GM19023 (cell line): ENCODE results near the gene BUB3.

Experiments
- ATAC-seq: cut with Tn5 transposase; IDR thresholded peaks from one replicate; pipeline ENCODE4 v1.9.1; 2021; ENCODE audit warnings: mild to moderate bottlenecking, moderate library complexity; ENCODE audit not compliant: unreplicated experiment

The BUB3 gene, protein sequence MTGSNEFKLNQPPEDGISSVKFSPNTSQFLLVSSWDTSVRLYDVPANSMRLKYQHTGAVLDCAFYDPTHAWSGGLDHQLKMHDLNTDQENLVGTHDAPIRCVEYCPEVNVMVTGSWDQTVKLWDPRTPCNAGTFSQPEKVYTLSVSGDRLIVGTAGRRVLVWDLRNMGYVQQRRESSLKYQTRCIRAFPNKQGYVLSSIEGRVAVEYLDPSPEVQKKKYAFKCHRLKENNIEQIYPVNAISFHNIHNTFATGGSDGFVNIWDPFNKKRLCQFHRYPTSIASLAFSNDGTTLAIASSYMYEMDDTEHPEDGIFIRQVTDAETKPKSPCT

GRCh38 chr10:123154092-123154710, at the start of gene BUB3:
Gene BUB3 (plus strand): TSS chr10:123154402. CDS start chr10:123154918, 516 bp downstream.
- ATAC-seq: peak; percentile 94

DNA sequence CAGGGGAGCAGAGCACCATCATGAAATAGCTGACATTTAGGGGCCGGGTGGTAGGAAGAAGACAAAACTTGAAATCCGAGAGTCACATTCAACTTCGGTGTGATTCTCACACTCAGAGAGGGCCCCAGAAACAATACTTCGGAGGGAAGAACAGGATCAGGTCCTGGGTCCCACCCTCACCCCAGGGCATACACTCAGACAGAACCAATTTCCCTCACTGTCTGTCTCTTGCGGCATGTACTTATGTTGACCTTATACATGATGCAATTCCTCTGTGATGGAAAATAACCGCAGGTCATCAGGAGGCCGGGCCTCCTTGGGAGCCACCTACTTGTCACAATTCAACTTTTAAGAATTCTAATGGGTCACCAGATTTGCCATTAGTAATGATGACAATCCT, 44.7 kb upstream of the BUB3 start:
- no peak for ATAC-seq

DNA sequence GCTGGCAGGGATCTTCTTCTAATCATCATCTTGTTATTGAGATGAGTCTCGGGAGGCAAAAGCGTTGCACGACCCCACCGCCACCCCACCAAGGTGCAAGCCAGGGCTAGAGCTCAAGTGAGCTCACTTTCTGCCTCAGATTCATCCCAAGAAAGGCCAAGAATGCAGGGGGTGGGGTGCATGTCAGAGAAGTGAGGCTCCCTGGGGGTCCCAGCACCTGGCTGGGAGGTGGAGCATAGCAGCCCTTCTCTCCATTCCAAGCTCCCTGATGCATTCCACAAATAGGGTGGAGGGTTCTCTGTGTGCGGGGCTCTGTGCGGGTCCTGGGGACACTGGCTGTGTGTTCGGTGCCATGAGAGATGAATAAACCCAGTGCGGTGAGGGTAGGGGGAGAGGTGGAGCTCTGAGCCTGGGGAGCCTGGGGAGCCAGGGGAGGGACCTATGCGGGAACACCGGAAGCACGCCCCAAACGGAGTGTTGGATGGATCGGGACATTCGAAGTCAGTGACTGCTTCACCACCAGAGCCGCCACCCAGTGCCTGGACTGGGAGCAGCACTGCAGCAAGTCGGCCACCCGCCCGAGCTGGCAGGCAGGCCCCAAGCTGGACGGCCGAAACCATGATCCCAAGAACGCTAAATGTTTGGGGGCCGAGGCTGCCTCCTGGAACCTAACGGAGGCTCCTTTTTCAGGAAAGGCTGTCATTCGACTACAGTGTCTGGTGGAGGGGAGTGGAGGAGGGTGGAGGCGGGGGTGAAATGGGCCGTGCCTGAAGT, 36.4 kb upstream of the BUB3 start:
- no peak for ATAC-seq

DNA sequence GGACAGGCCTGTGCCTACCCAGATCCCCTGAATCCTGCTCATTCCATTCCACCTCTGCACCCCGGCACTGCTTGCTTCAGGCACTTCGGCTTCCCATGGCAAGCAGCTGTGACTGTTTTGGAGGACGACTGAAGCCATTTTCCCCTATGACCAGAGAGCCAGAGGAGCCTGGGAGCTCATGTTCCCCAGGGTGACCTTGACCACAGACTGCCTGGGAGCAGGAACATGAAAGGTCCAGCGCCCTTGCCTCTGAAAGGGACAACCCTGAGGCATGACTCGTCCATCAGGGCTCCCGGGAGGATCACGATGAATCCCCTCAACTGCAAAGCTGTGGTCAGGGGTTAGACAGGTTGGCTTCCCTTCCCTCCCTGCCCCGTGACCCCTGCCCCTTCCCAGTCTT, 35.1 kb upstream of the BUB3 start:
- no peak for ATAC-seq

GRCh38 chr10:123126246-123126645, 28.0 kb upstream of the BUB3 start:
- no peak for ATAC-seq

DNA sequence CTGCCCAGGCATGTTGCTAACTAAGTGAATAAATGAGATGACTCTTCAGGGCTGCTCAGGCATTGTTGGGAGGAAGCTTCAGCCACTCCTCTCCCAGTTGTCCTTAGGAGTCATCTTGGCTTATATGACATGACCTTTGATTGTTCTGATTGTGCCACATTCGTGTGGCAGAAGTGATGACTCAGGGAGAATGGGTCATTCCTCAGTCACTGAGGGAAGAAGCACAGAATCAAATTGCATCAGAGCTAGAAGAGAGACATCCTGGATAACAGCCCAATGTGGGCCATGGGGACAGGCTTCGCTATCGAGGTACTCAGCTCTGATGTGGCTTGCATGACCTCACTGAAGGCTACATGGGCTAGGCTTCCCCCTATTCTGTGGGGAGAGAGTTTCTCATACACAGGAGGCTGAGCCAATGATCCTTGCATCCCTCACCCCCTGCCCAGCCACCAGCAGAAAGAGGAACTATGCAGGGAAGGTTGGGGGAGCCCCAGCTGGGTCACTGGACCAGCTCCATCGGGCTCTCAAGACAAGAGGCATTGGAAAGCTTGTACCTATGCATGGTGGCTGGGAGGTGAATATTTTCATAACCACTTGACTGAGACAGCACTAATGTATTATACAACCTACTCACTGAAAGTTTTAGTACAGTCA, 24.5 kb upstream of the BUB3 start:
- ATAC-seq: no peak

DNA sequence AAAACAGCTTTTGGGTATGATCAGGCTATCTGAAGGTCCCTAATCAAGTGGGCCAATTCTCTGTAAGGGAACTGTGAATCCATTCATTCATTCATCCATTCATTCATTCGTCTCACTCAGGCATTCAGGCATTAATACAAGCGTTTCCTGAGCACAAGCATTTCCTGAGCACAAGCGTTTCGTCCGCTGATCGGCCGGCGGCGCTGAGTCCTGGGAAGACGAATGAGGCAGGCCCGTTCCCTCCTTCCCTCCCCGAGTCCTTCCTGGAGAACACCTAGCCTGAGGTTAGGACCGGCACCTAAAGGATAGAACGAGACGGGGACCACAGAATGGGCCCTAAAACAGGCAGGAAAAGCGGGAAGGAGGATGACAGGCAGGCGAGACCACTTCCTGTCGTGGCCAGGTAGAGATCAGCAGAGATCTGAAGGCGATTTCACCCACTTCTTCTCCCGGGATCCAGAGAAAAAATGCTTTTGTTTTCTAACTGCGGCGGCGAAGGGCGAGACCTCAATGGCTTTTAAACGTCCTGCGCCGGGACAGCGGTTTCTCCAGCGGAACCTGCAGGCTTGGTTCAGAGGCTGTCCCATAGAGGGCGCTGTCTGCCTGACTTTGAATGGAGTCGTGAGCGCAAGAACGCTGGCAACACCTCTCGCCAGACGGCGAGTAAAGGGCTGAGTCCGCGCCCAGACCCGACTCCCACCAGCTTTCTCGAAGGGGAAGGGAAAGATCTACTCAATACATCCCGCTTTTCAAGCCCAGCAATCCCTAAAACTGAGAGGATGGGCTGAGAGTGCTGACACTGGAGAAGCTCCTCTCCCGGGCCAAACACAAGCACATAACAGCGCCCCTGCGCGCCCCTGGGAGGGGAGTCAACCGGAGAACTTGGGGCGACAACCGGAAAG, 21.4 kb upstream of the BUB3 start:
- ATAC-seq: no peak

DNA sequence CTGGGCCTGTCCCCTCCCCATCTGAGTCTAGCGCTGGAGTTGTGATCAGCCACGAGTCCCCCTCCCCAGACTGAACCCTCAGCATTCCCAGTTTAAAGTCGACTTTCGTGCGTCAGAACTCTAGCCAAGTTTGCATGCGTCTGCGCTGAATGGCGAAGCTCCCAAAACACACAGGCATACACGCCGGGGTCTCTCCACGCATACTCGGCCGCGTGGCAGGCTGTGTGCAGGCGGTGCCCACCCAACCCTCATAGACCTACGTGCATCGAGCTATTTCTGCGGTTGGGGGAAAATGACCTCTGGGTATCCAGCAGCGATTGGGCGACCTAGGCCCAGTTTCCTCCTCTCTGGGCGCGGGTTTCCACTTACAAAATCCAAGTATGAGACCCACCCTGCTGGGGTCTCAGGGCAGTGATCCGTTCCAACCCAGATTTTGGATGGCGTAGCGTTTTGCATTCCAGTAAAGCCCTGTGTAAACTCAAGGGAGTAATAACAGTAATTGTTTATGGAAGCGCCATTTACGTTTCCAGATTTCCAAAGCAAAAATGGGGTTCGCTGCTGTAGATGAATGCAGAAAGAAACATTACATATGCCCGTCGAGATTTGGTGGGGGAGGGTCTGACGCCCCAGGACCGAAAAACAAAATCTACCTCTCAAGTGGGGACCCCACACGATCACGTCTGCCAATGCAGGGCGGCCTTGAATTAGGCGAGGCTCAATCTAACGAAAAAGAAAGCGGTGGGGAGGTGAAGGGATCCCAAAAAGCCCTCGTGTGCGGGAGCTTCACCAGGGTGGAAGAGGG, 20.5 kb upstream of the BUB3 start:
- no peak for ATAC-seq

DNA sequence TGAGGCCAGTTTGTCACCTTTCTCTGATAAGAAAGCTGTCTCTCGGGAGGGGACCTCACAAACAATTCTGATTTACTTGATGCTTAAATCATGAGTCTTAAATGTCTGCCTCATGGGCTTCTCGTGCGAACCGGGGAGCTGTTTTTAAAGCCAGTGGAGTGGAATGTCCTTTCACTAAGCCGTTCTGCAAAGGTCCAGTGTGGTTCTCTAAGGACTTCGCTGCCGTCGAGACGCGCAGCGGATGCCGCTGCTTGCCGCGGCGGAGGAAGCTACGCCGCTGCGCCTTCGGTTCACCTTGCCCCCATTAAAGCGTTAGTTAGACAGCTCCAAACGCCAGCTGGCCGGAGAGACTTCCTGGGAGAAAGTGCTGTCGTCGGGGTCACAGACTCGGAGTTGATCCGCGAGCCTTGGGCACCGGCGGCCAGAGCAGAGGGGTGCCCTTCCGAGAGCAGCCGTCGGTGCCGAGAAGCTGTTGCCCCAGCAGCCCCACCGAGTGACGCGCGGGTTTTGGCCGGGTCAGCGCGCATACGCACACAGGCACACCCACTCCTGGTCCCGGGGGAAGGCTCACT, 19.8 kb upstream of the BUB3 start:
- ATAC-seq: no peak

GRCh38 chr10:123134915-123135414, 19.2 kb upstream of the BUB3 start:
- ATAC-seq: no peak

- no peak for ATAC-seq
Observed at GRCh38 chr10:123135415-123136141, 18.6 kb upstream of the BUB3 start, which contains the start of gene HMX3. Gene HMX3 (plus strand): TSS chr10:123135970. CDS start chr10:123136051, 81 bp downstream.

DNA sequence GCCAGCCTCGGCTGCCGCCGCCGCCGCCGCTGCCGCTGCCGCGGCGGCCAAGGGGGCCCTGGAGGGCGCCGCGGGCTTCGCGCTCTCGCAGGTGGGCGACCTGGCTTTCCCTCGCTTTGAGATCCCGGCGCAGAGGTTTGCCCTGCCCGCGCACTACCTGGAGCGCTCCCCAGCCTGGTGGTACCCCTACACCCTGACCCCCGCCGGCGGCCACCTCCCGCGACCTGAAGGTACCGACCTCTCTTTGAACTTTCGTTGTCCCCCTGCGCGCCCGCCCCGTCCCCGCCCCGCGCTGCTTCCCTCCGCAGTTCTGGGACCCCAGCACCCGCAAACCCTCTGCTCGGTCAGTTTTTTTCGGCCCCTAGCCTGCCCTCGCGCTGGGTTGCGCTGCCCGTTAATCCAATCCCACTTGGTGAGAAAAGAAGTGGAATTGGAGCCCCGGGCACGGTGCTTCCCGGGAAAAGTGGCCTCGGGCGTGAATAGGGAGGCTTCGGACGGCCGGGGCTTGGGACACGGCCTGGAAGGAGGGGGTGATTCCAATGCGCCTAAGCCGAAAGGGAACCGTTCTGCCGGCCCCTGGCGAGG, 17.9 kb upstream of the BUB3 start:
- ATAC-seq: no peak

DNA sequence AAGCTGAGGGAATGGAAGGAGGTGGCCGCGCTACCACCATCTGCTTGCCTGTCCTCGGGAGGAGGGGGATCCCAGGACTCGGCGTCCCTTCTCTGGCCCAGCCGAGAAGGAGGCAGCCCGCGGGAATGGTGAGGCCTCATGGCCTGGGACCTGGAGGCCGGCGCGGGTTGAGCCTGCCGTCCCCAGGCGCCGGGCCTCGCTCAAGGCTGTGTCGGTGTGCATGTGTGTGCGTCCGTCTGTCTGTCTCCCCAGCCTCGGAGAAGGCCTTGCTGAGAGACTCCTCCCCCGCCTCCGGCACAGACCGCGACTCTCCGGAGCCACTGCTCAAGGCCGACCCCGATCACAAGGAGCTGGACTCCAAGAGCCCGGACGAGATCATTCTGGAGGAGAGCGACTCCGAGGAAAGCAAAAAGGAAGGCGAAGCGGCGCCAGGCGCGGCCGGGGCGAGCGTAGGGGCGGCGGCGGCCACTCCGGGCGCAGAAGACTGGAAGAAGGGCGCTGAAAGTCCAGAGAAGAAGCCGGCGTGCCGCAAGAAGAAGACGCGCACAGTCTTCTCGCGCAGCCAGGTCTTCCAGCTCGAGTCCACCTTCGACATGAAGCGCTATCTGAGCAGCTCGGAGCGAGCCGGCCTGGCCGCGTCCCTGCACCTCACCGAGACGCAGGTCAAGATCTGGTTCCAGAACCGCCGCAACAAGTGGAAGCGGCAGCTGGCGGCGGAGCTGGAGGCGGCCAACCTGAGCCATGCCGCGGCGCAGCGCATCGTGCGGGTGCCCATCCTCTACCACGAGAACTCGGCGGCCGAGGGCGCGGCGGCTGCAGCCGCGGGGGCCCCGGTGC, 17.2 kb upstream of the BUB3 start:
- ATAC-seq: no peak

GRCh38 chr10:123139165-123139520, 15.1 kb upstream of the BUB3 start:
- ATAC-seq: no peak

DNA sequence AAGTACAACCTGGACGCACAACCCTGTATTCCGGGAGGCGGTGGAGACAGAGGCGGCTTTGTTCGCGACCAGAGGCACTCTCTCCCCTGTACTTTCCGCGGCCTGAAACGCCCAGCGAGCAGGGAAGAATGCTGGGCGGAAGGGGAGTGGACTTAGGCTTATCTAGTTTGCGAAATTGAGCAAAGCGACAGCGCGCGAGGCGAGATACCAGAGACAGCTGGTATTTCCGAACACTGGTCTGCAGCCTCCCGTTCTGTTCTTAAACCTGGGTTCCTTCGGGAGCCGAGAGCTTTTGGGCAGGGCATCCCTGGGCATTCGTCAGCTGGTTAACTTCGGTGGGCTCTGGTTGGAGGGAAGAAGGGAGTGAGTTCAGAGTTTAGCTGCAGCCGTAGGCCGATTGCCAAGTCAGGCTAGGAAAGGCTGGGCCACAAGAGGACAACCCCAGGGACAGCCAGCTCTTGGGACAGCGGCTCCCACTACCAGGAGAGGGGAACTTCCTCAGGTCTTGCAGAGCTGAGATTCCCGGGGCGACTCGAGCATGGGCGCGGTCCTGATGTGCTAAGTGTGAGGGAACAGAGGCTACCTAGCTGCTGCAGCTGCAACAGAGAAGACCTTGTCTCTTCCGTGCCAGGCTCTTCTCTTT, 14.6 kb upstream of the BUB3 start:
- no peak for ATAC-seq

DNA sequence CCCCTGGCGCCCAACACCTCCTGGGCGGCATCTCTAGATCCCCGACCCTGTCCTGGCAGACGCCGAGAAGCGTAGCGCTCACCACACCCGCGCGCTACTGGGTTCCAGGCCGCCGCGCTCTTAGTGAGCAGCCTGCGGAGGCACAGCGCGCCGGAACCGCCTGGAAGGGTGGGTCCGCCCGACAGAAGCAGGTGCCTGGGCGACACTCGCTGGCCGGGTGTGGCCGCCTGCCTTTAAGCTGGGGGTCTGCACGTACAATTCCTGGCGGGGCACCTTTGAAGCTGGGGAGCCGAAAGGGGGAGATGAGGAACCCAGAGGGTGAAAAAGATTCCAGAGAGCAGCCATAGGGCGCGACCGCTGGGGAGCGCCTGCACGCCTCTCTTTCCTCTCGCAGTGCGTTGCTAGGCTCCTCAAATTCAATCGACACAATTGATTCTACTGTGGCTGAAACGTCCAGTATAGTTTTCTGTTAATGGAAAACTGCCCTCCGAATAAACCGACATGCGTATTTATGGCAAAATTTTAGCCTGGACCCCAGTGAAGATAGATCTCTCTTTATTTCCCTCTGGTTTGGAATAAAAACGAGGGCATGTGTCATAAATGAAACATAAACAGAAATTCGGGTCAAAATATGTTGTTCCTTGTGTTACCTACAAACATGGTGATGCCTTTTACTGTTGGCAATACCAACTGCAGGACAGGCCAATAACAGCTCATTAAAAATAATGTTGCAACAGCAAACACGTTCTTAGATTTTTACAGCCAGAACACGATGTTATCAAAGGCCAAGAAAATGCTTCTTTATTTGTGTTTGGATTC, 13.8 kb upstream of the BUB3 start:
- no peak for ATAC-seq
